Adrenal gland (tissue), 5 donors: ENCODE results near the gene C9orf50.

Experiments
- POLR2A ChIP-seq, 2 donors: fragments of 450-650 bp; IDR thresholded peaks; one replicate each; pipeline ENCODE4 v1.6.1; 2017; ENCODE audit warnings: antibody characterized with exemption in 2 of 2, mild to moderate bottlenecking in 2 of 2, moderate library complexity in 1 of 2
- TF ChIP-seq, protein P1 (sequence below), 6 experiments: fragments of 450-650 bp in 4 of 6; fragments of 200-600 bp in 2 of 6; sonication (generic) in 1 of 6; IDR thresholded peaks; 1 replicate in 5 of 6; 2 replicates in 1 of 6; pipeline versions ENCODE4 v1.5.1 to v1.8.0; 2016 to 2021; ENCODE audit warnings: antibody characterized with exemption in 6 of 6, mild to moderate bottlenecking in 2 of 6, moderate library complexity in 1 of 6
- donor health status: DM: no; HTN: no; CAD: no.

DNA sequence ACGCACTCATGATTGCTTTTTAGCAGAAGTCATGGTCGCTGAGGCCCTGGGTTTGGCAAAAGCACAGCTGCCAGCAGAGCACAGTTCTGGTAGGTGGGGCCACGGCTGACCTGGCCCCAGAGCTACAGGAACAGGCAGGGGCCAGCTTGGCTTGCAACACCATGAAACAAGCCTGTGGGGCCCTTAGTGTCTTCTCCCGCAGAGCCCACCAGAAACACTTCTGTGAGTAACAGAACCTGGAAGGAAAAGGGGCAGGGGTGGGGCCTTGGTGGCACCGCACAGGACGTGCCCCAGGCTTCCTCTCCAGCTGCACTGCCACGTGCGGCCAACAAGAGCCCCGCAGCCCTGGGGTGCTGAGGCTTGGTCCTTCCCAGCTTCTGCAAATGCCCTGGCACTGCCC lies 16.2 kb upstream of the C9orf50 start:
- TF ChIP-seq, protein P1, sequence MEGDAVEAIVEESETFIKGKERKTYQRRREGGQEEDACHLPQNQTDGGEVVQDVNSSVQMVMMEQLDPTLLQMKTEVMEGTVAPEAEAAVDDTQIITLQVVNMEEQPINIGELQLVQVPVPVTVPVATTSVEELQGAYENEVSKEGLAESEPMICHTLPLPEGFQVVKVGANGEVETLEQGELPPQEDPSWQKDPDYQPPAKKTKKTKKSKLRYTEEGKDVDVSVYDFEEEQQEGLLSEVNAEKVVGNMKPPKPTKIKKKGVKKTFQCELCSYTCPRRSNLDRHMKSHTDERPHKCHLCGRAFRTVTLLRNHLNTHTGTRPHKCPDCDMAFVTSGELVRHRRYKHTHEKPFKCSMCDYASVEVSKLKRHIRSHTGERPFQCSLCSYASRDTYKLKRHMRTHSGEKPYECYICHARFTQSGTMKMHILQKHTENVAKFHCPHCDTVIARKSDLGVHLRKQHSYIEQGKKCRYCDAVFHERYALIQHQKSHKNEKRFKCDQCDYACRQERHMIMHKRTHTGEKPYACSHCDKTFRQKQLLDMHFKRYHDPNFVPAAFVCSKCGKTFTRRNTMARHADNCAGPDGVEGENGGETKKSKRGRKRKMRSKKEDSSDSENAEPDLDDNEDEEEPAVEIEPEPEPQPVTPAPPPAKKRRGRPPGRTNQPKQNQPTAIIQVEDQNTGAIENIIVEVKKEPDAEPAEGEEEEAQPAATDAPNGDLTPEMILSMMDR (IDR thresholded peaks at IDR 0.05): no peak
- TF ChIP-seq POLR2A (IDR thresholded peaks at IDR 0.05): no peak
